ENCODE data around the gene IFNAR1. TPM values are rescaled to one million over a fixed set of nuclear protein-coding genes. Genes with fewer than 3 reads are reported as not detected.

IFNAR1 gene
- 10 to 100 TPM; 37.1 to 40.0 (median 39.2) TPM for polyA plus RNA-seq (ENCODE audit: insufficient read length in 3 of 3)

GRCh38 chr21:33324291-33325221 is at the start of gene IFNAR1:
Gene IFNAR1 (plus strand): TSS chr21:33324970. CDS start chr21:33325056, 86 bp downstream.
- peak; percentile 93 to 96 (median 95) for DNase-seq (ENCODE audit: low read depth in 3 of 3, low spot score in 2 of 3)

- DNase-seq (ENCODE audit: low read depth in 3 of 3, low spot score in 2 of 3), result no peak
Measured at GRCh38 chr21:33278721-33279120, 46.0 kb upstream of the IFNAR1 start.

GRCh38 chr21:33279330-33279820 is 45.4 kb upstream of the IFNAR1 start:
- DNase-seq (ENCODE audit: low read depth in 3 of 3, low spot score in 2 of 3), result no peak

GRCh38 chr21:33281096-33281652 is 43.6 kb upstream of the IFNAR1 start:
- DNase-seq (ENCODE audit: low read depth in 3 of 3, low spot score in 2 of 3), result no peak

GRCh38 chr21:33283203-33283602 is 41.6 kb upstream of the IFNAR1 start:
- no peak for DNase-seq (ENCODE audit: low read depth in 3 of 3, low spot score in 2 of 3)

- no peak for DNase-seq (ENCODE audit: low read depth in 3 of 3, low spot score in 2 of 3)
Measured at GRCh38 chr21:33286076-33286475, 38.7 kb upstream of the IFNAR1 start.

GRCh38 chr21:33286600-33287456 is 37.9 kb upstream of the IFNAR1 start:
- DNase-seq (ENCODE audit: low read depth in 3 of 3, low spot score in 2 of 3), result no peak

GRCh38 chr21:33289199-33289819 is 35.5 kb upstream of the IFNAR1 start:
- no peak for DNase-seq (ENCODE audit: low read depth in 3 of 3, low spot score in 2 of 3)

GRCh38 chr21:33290441-33290840 is 34.3 kb upstream of the IFNAR1 start:
- DNase-seq (ENCODE audit: low read depth in 3 of 3, low spot score in 2 of 3), result no peak

- no peak for DNase-seq (ENCODE audit: low read depth in 3 of 3, low spot score in 2 of 3)
Measured at GRCh38 chr21:33291686-33292085, 33.1 kb upstream of the IFNAR1 start.

- DNase-seq (ENCODE audit: low read depth in 3 of 3, low spot score in 2 of 3), result no peak
Measured at GRCh38 chr21:33292724-33293123, 32.0 kb upstream of the IFNAR1 start.

GRCh38 chr21:33293136-33293535 is 31.6 kb upstream of the IFNAR1 start:
- no peak for DNase-seq (ENCODE audit: low read depth in 3 of 3, low spot score in 2 of 3)

GRCh38 chr21:33293811-33294216 is 31.0 kb upstream of the IFNAR1 start:
- DNase-seq (ENCODE audit: low read depth in 3 of 3, low spot score in 2 of 3), result no peak

- no peak for DNase-seq (ENCODE audit: low read depth in 3 of 3, low spot score in 2 of 3)
Measured at GRCh38 chr21:33296156-33296555, 28.6 kb upstream of the IFNAR1 start.

GRCh38 chr21:33299181-33299752 is 25.5 kb upstream of the IFNAR1 start:
- DNase-seq (ENCODE audit: low read depth in 3 of 3, low spot score in 2 of 3), result no peak

GRCh38 chr21:33300701-33301631 is 23.8 kb upstream of the IFNAR1 start:
- no peak for DNase-seq (ENCODE audit: low read depth in 3 of 3, low spot score in 2 of 3)

- DNase-seq (ENCODE audit: low read depth in 3 of 3, low spot score in 2 of 3), result no peak
Measured at GRCh38 chr21:33301632-33302002, 23.2 kb upstream of the IFNAR1 start.

GRCh38 chr21:33302055-33302454 is 22.7 kb upstream of the IFNAR1 start:
- DNase-seq (ENCODE audit: low read depth in 3 of 3, low spot score in 2 of 3), result no peak

- no peak for DNase-seq (ENCODE audit: low read depth in 3 of 3, low spot score in 2 of 3)
Measured at GRCh38 chr21:33302796-33303195, 22.0 kb upstream of the IFNAR1 start.

Measured in right renal cortex interstitium (tissue), 3 donors.